NCI-H146 (cell line): ENCODE measurements around the gene BCS1L.

Experiments used
- DNase-seq: peaks from one replicate; lab custom pipeline; 2025; lab: John Stamatoyannopoulos, UW

Gene BCS1L

DNA sequence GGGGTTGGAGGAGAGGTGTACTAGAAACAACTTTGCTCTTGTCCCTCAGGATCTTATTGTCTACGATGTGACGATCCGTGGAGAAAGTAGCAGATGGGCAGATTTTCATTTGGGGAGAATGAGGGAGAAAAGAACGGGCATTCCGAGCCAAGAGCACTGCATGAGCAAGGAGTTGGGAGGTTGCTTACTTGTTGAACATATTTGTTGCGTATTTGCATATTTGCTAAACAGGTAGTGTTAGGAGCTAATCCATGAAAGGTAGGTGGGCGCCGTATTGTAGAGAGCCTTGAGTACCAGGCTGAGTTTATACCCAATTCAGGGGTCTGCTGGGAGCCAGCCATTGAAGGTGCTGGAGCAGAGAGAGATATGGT is 490 bp downstream of the BCS1L start:
- DNase-seq = no peak

DNA sequence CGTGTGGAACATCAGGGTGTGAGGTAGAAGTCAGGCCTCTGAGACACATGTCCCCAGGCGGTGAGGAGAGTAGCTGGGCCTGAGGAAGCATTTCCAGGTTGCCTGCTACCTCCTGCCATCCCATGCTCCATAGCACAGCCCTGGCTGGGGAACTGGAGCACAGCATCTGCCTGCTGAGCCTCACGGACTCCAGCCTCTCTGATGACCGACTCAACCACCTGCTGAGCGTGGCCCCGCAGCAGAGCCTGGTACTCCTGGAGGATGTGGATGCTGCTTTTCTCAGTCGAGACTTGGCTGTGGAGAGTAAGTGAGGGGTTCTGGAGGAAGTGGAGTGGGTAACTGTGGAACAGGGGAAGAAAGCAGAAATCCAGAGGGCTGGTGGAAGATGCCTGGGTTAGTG is 2.9 kb downstream of the BCS1L start:
- DNase-seq = no peak

DNA sequence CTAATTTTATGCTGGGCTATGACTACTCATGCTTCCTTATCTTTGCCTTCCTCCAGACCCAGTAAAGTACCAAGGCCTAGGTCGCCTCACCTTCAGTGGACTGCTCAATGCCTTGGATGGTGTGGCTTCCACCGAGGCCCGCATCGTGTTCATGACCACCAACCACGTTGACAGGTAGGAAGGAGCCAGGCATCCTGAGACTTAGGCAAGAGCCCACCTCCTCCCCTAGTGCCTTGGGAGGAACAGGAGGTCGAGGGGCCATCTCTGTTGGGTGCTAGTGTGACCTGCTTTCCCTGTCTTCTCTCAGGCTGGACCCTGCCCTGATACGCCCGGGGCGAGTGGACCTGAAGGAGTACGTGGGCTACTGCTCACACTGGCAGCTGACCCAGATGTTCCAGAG is 3.3 kb downstream of the BCS1L start:
- DNase-seq = no peak

DNA sequence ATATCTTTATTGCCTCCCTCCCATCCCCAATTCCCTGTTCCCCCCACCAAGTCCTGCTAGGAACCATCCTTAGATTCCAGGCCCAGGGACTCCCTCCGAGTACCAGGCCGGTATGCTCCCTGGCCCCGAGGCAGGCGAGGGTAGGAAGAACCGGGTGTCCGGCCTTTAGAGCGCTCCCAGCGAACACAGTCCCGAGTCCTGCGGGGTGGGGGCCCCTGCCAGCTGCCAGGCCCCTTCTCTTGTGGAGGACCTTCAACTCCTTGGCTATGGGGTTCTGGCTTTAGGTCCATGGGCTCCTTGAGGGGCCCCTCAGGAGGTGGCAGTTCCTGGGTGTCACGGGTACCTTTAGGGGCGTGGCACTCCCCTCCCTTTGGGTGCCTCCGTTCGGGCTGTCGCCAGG is 4.4 kb downstream of the BCS1L start:
- no peak for DNase-seq

DNA sequence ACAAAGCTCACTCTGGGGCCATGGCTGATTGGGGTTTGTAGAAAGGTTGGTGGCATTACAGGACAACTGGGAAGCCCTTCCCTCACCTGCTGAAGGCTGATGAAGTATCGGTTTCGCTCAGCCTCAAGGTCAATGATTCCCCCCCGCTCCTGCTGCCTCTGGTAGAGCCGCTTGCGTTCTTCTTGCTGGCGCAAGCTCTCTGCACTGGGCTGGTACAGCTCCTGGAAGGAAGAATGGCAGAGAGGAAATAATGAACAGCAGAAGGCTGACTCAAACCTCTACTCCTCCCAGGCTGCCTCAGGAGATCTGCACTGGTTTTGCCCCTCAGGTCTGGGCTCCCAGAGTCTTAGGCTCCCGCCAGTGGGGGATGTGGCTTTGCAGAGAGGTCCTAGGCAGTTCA is 5.2 kb downstream of the BCS1L start:
- DNase-seq = no peak

DNA sequence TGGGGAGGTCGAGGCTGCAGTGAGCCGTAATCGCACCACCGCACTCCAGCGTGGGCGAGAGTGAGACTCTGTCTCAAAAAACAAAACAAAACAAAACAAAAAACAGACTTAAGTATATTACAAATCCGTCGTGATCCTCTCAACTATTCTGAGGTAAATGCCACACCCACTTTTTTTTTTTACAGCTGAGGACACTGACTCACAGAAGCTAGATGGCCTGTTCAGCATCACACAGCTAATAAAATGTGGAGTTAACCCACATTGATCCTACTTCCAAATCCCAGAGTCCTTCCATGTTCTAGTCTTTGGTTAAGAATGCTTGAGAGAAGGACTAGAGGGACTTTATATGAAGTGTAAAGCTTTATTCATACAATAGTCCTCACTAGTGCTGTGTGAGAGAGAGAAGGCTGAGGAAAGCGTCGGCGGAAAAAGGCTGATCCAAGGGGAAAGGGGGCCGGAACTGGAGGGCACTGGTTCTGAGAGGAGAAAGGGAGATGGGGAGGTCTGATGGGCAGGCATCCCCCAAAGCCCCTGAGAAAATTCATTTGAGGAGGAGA is 11.7 kb downstream of the BCS1L start:
- DNase-seq = no peak

DNA sequence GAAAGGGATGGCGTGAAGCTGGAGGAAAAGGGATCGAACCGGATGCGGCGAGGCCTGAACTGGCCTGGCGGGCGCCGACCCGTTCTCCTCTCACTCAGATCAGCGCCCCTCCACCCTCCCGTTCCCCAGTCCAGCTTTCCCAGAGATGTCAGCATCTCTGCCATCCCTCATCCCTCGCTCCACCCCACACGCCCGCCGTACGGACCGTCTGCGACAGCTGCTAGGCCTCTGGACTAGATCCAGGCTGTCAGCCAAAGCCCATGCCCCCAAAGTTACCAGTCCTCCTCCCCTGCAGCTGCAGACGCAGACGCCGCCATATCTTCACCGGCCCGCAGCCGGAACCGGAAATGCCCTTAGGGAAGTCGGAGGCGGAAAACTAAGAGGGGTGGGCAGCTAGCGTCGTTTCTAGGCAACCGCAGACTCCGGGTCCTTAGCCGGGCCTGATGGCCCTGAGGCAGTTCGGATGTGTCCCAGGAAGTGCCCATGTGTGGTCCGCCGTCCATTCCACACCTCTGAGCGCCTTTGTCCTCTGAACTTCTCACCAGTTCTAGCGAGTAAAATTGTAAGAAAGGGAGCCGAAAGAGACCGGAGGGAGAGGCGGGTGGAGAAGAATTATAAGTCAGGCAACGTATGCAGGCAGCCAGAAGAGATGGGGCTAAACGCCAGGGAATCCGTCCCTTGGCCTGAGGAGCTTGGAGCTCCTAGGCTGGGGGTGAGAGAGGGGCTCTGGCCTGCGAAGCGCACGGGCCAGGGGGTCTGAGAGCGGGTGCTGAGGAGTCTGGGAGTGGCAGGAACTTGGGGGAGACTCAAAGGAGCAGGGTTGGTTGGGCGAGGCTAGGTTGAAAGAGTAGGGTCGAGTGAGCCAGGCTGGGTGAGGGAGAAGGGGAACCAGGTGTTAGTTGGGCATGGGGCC is 12.4 kb downstream of the BCS1L start, which contains the start of the genes RNF25 and STK36:
RNF25 (minus strand) TSS at position 349 of the 913 bp plus-strand sequence; CDS start at position 317, 32 bp downstream.
STK36 (plus strand) TSS at position 433 of the 913 bp plus-strand sequence. CDS start 744 bp downstream, outside the sequence.
- peak; percentile 88 for DNase-seq

DNA sequence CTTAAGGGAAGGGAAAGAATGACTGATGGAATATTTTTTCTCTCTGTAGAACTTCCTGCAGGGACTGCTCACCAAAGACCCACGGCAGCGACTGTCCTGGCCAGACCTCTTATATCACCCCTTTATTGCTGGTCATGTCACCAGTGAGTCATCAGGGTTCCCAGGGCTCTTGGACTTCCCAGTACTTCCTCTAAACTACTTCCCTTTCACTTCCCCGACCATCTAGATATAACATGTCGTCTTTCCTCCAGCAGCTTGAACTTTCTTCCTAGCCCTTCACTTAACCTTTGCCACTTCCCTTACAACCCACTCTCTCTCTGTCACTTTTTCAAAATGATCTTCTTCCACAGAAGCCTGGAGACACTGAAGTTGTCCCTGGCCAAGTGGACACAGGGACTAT is 19.6 kb downstream of the BCS1L start:
- DNase-seq = no peak

DNA sequence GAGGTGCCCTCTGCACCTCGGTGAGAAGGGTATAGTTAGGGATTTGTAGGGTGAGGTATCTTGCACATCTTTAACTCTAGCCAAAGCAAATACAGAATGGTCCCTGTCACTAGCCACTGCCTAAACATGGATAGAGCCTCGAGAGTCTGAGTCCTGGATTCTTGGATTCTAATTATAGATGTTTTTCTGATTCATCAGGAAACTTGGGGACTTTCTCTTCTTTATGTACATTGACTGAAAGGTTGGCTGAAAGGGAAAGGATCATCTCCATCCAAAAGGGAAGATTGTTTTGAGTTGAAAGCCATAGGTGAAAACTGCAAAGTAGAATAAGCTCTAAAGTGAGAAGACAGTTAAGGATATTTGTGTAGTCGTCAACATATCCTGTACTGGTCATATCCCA is 20.6 kb downstream of the BCS1L start:
- no peak for DNase-seq

DNA sequence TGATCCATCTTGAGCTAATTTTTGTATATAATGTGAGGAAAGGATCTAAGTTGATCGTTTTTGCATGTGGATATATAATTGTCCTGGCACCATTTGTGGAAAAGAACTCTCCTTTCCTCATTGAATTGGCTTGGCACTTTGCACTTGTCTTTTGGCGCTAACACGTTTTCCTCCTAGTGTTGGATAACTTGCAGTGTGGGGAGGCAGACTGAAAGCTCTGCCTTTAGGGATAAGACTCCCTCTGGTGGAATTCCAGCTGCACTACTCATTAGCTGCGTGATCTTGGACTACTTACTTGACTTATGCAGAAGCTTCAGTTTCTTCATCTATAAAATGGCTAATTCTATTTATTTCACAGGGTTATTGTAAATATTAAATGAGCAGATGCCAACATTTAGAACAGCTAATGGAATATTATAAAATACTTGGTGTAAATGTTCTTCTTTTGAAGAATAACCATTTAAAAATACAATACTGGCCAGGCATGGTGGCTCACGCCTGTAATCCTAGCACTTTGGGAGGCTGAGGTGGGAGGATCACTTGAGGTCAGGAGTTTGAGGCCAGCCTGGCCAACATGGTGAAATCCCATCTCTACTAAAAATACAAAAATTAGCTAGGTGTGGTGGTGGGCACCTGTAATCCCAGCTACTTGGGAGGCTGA is 28.0 kb downstream of the BCS1L start:
- peak; percentile 41 for DNase-seq

DNA sequence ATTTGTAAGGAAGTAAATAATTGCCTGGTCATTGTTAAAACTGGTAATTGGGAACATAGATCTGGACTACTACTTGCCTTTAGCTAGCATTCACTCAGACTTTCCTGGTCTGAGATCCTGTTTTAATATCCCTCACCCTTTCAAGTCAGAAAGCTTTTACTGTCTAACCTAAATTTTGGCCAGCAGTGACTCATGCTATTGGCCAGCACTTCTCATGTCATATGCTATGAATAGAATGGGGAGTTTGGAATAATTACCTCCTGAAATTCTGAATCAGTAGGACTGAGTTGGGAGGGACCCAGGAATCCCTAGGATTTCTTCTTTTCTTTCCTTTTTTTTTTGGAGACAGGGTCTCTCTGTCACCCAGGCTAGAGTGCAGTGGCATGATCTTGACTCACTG is 31.8 kb downstream of the BCS1L start:
- DNase-seq = no peak

DNA sequence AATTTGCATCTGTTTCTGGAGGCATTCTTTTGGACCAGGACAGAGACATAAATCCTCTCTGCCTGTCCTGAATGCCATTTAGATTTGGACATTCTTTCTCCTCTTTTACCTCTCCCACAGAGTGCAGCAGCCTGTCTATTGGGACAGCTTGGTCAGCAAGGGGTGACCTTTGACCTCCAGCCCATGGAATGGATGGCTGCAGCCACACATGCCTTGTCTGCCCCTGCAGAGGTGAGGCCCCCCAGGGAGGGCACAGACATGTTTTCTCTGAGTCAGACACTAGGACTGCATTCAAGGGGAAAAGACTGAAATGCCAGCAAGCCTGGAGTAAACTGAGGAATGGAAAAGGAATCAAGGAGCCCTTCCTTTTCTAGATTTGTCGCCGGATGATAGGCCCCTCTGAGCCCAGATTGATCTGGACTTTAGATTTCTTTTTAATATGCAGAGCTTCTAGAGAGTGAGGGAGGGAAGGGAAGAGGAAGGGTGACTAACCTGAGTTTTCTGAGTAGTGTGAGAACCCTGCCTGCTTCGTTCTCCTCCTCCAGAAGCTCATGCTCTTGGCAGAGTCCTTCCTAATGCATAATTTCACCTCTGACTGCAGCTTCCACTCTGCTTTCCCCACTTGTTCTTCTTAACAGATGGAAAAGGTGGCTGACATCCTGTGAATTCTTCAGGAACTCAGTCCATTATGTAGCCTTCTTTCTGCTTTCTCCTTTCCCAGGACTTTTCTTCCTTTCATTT is 35.1 kb downstream of the BCS1L start:
- DNase-seq = no peak

DNA sequence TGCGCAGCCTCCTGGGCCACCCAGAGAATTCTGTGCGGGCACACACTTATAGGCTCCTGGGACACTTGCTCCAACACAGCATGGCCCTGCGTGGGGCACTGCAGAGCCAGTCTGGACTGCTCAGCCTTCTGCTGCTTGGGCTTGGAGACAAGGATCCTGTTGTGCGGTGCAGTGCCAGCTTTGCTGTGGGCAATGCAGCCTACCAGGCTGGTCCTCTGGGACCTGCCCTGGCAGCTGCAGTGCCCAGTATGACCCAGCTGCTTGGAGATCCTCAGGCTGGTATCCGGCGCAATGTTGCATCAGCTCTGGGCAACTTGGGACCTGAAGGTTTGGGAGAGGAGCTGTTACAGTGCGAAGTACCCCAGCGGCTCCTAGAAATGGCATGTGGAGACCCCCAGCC is 39.4 kb downstream of the BCS1L start:
- no peak for DNase-seq

DNA sequence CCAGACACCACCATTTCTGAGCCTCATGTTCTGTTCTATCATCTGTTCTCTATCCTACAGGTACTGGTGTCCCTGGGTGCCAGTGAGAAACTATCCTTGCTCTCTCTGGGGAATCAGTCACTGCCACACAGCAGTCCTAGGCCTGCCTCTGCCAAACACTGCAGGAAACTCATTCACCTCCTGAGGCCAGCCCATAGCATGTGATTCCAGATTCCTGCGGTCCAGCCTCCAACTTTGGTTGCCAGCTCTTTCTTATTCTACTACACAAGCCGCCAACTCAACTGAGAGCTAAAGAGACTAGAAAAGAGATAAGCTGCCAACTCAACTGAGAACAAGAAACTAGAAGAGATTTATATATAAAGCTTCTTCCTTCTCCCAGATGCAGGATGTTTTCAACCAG is 42.3 kb downstream of the BCS1L start:
- DNase-seq = no peak

DNA sequence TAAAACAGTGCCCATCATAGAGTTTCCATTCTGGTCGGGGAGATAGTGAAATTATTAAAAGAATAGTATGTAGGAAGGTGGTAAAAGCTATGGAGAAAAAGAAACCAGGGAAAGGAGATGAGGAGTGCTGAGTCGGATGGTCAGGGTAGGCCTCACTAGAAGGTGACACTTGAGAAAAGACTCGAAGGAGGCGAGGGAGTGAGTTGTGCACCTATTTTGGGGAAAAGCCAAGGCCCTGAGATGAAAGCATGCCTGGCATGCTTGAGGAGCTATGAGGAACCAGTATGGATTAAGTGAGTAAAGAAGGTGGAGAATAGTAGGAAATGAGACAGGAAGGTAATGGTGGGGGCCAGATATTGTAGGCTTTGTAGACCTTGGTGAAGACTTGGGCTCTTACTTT is 43.9 kb downstream of the BCS1L start:
- no peak for DNase-seq

DNA sequence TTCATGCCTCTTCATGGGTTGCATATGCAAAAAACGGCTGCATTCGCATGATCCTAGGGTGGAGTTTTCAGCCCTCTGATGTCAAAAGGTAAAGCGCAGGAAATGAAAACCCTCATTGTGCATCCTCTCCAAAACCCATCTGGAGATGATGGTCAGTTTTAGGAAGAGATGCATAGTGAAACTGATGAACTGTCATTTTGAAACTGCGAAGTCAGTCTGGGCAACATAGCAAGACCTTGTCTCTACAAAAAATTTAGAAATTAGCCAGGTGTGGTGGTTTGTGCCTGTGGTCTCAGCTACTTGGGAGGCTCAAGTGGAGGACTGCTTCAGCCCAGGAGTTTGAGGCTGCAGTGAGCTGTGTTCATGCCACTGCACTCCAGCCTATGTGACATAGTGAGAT is 48.6 kb downstream of the BCS1L start:
- no peak for DNase-seq

DNA sequence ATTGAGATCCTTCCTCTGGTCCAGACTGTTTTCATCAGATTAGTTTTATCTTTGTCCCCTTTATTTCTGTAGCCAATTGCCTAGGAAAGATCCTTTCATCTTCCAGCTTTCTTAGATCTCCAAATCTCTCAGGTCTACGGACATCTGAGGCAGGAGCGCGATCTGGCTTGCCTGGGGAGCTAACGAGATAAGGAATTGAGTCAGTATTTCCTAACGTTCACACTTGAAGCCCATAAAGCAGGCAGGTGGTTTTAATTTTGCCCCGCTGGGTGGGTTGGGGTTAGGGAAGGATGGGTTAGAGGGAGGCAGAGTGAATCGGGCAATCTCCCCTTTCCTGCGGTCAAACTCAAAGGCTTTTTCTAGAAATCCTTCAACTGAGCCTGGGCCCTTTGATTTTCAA is 50.4 kb downstream of the BCS1L start:
- DNase-seq = no peak

DNA sequence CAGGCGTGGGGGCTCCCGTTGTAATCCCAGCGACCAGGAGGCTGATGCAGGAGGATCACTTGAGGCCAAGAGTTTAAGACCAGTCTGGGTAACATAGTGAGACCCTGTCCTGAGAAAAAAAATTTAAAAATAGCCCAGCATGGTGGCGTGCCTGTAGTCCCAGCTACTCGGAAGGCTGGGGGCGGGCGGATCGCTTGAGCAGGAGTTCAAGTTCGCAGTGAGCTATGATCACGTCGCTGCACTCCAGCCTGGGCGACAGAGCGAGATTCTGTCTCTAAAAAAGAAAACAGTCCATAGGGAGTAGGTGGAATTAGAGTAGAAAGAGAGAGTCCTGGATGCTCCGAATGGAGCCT is 50.8 kb downstream of the BCS1L start:
- DNase-seq = no peak

DNA sequence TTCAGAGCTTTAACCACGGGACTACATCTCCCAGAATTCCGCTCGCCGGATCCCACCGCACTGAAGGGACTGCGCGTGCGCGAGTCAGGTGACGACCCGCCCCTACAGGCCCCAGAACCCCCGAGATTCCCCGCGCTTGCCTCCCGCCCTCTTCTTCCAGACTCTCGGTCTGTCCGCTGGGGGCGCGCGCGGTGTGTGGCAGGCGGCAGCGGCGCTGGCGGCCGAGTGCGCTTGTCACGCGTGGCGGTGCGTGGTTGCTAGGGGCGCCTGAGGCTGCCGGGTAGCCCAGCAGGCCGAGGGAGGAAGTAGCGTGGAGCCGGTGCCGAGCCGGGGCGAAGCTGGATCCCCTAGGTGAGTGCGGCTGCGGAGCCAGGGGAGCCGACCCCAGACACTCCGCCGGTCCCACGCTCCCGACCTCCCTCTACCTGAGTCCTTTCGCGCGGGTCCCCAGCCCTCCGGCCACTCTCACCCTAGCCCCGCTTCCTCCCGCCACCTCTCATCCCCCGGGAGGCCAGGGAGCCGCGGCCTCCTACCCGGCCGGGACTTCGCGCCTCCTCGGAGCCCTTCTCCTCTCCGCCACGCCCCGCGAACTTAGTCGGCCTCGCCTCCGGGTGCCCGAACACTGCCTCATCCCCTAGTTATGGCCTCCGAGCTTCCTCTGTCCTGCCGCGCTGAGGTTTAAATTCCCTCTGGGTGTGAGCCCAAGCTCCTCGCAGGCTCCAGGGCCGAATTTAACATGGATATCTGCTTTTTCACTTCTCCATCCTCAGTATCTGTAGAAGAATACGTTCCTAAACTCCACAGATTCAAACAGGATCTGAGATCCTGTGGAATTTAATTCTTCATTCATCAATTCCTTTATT is 51.4 kb downstream of the BCS1L start, which contains the start of gene TTLL4:
TTLL4 (plus strand) TSS at position 149 of the 863 bp plus-strand sequence. CDS start 26,842 bp downstream, outside the sequence.
- DNase-seq = peak; percentile 94

DNA sequence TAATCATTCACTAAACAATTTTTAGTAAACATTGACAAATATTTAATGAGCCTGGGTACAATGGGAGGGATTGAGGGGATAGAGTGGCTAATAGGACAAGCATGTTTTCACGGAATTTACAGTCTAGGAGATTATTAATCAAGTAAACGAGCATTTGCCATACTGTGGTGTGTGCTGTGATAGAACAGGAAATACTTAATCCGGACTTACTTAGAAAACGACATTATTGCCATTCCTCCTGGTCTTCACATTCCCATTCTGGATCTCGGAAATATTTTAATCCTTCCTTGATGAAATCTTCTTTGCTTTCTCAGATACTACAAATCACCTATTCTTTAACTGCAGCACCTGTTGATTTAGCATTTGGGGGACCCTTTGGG is 52.1 kb downstream of the BCS1L start:
- no peak for DNase-seq
